ENCODE results near the gene TEAD4.
A peak's percentile ranks its signal among the peaks of the same experiment; 100 is the strongest.

Gene TEAD4

GRCh38 chr12:3075315-3075714, 116.1 kb downstream of the TEAD4 start:
- no peaks in the 10 kb centered on the region for H3K36me3 Mint-ChIP-seq (ENCODE audit: low read depth)
- H3K27me3 Mint-ChIP-seq (ENCODE audit: low read depth) = peaks cover 11% of the 10 kb centered on the region
- H3K9me3 Mint-ChIP-seq = no peaks in the 10 kb centered on the region
- peak overlapping the region in 2 of 3 experiments; percentile 33 to 82 for H3K27ac Mint-ChIP-seq
- TF ChIP-seq CTCF (IDR thresholded peaks at IDR 0.05; ENCODE audit: unreplicated experiment in 3 of 3) = no peak
- peak overlapping the region; percentile 77 to 87 (median 87) for H3K4me3 Mint-ChIP-seq
- H3K4me1 Mint-ChIP-seq = peaks cover 25% of the 10 kb centered on the region

GRCh38 chr12:3076730-3077571, 117.8 kb downstream of the TEAD4 start, which contains the start of gene TSPAN9:
TSS of gene TSPAN9 (plus strand) at chr12:3077379. CDS start at chr12:3201194, 123,815 bp downstream.
- no peak for TF ChIP-seq CTCF (IDR thresholded peaks at IDR 0.05; ENCODE audit: unreplicated experiment in 3 of 3)
- H3K27me3 Mint-ChIP-seq (ENCODE audit: low read depth) = peaks cover 8% of the 10 kb centered on the region
- H3K36me3 Mint-ChIP-seq (ENCODE audit: low read depth) = peaks cover 6% of the 10 kb centered on the region
- H3K4me3 Mint-ChIP-seq = peak within 1 kb of the TSS; percentile 87 to 93 (median 92)
- no peaks in the 10 kb centered on the region for H3K9me3 Mint-ChIP-seq
- H3K4me1 Mint-ChIP-seq = peaks cover 30% of the 10 kb centered on the region
- H3K27ac Mint-ChIP-seq = peak within 1 kb of the TSS; percentile 44 to 78 (median 75)

GRCh38 chr12:3077572-3078081, 118.4 kb downstream of the TEAD4 start:
- no peak for TF ChIP-seq CTCF (IDR thresholded peaks at IDR 0.05; ENCODE audit: unreplicated experiment in 3 of 3)
- H3K4me3 Mint-ChIP-seq = peak overlapping the region; percentile 82 to 93 (median 92)
- peaks cover 8% of the 10 kb centered on the region for H3K27me3 Mint-ChIP-seq (ENCODE audit: low read depth)
- no peaks in the 10 kb centered on the region for H3K9me3 Mint-ChIP-seq
- peaks cover 13% of the 10 kb centered on the region for H3K36me3 Mint-ChIP-seq (ENCODE audit: low read depth)
- H3K27ac Mint-ChIP-seq = peak overlapping the region; percentile 44 to 78 (median 75)
- H3K4me1 Mint-ChIP-seq = peaks cover 36% of the 10 kb centered on the region

- peaks cover 6% of the 10 kb centered on the region for H3K27me3 Mint-ChIP-seq (ENCODE audit: low read depth)
- H3K9me3 Mint-ChIP-seq = no peaks in the 10 kb centered on the region
- peaks cover 13% of the 10 kb centered on the region for H3K36me3 Mint-ChIP-seq (ENCODE audit: low read depth)
- H3K4me3 Mint-ChIP-seq = peak overlapping the region; percentile 82 to 93 (median 92)
- no peak for TF ChIP-seq CTCF (IDR thresholded peaks at IDR 0.05; ENCODE audit: unreplicated experiment in 3 of 3)
- peak overlapping the region; percentile 44 to 78 (median 75) for H3K27ac Mint-ChIP-seq
- H3K4me1 Mint-ChIP-seq = peaks cover 40% of the 10 kb centered on the region
Observed at GRCh38 chr12:3078086-3078820, 119.1 kb downstream of the TEAD4 start.

GRCh38 chr12:3081091-3081490, 121.9 kb downstream of the TEAD4 start:
- H3K4me1 Mint-ChIP-seq = peaks cover 61% of the 10 kb centered on the region
- peaks cover 20% of the 10 kb centered on the region for H3K36me3 Mint-ChIP-seq (ENCODE audit: low read depth)
- H3K27me3 Mint-ChIP-seq (ENCODE audit: low read depth) = peaks cover 4% of the 10 kb centered on the region
- TF ChIP-seq CTCF (IDR thresholded peaks at IDR 0.05; ENCODE audit: unreplicated experiment in 3 of 3) = no peak
- H3K9me3 Mint-ChIP-seq = no peaks in the 10 kb centered on the region
- peak overlapping the region in 2 of 3 experiments; percentile 10 to 15 for H3K4me3 Mint-ChIP-seq
- H3K27ac Mint-ChIP-seq = peak overlapping the region in 1 of 3 experiments; percentile 56
